Measurements from ENCODE around the gene CNTN6. TPM values are rescaled to one million over a fixed set of nuclear protein-coding genes. Genes with fewer than 3 reads are reported as not detected.

The CNTN6 gene
- polyA plus RNA-seq (2013, experiment 1 of 2; ENCODE audit: insufficient read length) = 4.4 TPM
- 4.5 TPM for polyA plus RNA-seq (2013, experiment 2 of 2; ENCODE audit: insufficient read length)

GRCh38 chr3:1092771-1093170 lies at the start of gene CNTN6:
CNTN6 (plus strand) TSS chr3:1093024; CDS start chr3:1148009, 54,985 bp downstream.
- peak; percentile 69 for DNase-seq

GRCh38 chr3:1048558-1048957 lies 44.3 kb upstream of the CNTN6 start:
- no peak for DNase-seq

DNA sequence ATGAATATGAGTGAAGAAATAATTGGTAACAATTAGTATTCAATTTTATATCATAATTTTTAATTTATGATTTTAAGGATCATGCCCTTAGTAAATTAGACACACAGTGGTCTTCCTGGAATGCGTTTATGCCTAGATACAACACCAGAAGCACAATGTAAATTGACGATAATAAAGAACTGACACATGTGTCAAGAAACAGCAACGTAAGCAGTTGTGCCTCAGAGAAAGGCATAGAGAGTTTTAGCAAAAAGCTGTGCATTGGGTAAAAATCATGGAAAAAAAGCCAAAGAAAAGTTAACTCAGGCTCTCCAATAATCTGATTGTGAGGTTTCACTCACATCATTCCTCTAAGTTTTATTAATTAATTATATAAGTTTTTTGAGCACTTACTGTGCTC lies 37.0 kb upstream of the CNTN6 start:
- no peak for DNase-seq

DNA sequence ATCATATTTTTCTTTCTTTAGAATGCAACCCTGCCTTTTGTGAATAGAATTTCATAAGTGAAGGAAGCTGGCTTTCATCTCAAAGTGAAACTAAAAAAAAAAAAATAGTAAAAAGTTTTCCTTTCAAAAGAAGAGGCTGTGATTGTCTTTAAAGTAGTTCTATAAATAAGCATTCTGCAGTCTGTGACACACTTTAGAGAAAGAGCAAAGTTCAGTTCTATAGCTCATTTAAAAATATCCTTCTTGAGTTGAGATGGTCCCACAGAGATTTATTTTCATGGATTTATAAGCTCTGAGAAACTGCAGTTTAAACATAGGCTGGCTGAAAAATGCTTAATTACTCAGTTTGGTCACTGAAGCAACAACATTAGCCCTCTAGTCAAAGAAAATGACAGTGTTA lies 36.1 kb upstream of the CNTN6 start:
- no peak for DNase-seq

GRCh38 chr3:1057436-1057835 lies 35.4 kb upstream of the CNTN6 start:
- no peak for DNase-seq

- DNase-seq = no peak
Observed at GRCh38 chr3:1068985-1069384, 23.8 kb upstream of the CNTN6 start.

DNA sequence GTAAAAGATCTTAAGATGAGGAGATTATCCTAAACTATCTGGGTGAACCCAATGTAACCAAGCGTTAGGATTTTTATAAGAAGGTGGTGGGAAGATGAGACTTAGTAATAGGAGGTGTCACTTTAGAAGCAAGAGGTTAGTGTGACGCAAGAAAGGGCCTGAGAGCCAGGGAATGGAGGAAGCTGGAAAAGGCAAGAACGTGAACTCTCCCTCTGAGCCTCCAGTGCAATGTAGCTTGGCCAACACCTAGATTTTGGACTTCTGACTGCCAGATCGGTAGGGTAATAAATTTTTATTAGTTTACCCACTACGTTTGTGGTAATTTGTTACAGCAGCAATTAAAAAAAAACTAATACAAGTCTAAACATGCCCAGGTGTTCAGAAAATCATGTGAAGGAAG lies 20.8 kb upstream of the CNTN6 start:
- DNase-seq = no peak

DNA sequence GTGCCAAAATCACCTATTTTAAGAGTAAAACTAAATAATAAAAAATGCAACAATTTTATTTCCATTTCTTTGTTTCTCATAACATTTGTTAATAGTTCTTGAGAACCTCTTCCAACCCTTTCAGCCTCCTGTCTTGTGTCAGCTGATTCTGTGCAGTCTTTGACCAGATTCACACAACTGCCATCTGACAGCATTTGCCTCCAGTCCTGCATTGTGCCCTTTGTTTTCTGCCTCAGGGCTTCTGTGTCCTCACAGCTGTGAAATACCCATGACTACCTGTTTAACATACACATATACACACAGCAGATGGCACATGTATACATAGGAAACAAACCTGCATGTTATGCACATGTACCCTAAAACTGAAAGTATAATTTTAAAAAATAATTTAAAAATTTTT lies 13.2 kb upstream of the CNTN6 start:
- DNase-seq = no peak

DNA sequence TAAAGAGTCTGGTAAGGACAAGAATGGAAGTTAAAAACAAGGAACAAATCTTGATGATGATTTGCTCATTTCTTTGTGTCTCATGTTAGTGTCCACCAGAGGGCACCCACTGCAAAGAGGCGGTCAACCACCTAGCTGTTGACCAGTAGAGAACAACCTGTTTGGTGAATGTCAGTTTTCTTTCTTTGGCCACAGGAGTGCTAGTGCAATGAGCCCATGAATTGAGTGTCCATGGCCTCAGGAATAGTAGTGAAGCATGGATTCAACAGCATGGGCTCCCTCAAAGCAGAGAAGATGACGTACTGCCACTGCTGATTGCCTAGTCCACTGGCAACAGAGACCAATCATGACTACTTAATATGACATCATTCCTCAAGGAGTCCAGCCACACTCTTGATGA lies 10.7 kb upstream of the CNTN6 start:
- DNase-seq = peak; percentile 64

- DNase-seq = peak; percentile 99
Observed at GRCh38 chr3:1087066-1087560, 5.7 kb upstream of the CNTN6 start.

DNA sequence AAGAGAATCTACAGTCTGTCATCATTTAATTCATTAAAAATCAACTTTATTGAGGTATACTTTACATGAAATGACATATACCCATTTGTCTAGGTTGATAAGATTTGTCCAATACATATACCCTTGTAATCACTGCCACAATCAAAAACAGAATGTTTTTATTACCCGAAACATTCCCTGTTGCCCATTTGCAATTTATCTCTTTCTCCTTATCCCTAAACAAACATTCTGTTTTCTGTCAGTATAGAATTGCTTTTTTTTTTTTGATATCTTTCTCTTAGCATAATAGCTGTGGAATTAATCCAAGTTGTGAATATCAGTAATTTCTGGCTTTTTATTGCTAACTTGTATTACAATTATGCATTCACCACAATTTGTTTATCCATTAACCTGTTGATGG lies 4.3 kb upstream of the CNTN6 start:
- DNase-seq = no peak

GRCh38 chr3:1091286-1091685 lies 1.5 kb upstream of the CNTN6 start:
- DNase-seq = peak; percentile 20

- no peak for DNase-seq
Observed at GRCh38 chr3:1092061-1092460, 763 bp upstream of the CNTN6 start.

GRCh38 chr3:1093217-1093616 lies 393 bp downstream of the CNTN6 start:
- DNase-seq = no peak

GRCh38 chr3:1103525-1103924 lies 10.7 kb downstream of the CNTN6 start:
- DNase-seq = peak; percentile 14

DNA sequence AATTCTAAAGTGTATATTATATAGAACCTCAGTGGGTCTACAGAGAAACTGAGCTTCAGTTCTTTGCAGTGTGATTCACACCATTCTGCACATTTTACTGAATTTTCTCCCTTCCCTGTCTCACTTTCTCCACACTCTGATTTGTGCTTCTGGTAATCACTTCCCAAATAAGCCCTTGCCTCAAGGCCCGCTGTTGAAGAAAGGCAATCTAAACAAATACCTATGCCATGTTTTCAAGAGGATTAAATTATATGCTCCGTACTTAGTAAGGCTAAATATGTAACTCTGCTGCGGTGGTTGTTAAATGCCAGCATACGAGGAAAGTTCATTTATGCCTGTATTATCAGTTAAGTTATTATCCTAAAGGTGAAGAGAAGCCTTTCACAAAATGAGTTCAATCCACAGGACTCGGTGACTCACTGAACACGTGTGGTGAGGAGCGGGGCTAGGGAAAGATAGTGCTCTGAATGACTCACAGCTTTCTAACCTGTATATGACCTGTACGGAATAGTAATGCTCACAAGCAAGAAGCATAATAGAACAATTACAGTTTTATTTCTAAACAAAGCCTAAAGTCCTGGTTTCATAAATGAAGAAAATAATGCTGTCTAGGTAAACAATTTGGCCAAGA lies 25.1 kb downstream of the CNTN6 start:
- DNase-seq = peak; percentile 35

DNA sequence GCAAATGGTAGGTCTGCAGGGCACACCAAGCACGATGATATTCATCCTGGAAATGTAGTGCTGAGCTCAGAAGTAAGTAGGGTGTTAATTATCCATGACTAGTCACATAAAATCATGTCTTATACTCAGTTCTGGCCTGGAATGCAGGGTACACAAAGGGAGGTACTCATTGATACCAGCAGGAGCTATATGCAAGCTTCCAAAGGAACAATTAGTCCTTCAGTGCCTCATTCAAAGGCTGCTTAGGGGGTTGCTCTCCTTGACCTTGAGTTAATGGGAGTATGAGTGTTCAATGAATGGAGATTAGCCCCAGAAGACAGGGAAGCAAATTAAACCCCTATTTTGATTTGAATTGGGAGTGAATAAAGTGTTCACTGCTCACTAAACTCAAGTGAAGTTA lies 38.3 kb downstream of the CNTN6 start:
- no peak for DNase-seq

GRCh38 chr3:1135194-1135593 lies 42.4 kb downstream of the CNTN6 start:
- no peak for DNase-seq

- DNase-seq = no peak
Observed at GRCh38 chr3:1138036-1138435, 45.2 kb downstream of the CNTN6 start.

DNA sequence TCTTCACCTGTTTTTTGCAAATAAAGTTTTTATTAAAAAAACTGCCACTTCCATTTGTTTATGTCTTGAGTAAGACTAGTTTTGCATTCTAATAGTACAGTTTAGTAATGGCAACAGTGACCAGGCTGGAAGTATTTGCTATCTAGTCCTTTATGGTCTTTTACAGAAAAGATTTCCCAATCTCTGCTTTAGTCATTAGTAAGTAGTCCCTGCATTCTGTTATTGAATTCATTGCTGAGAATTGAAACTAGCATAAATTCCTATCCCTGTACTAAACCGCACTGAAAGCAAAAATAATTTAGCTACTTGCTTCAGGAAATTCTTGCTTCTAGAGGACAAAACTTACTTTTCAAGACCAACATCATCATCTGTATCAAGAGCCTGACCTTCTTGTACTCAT lies 46.2 kb downstream of the CNTN6 start:
- peak; percentile 21 for DNase-seq

GRCh38 chr3:1147326-1147725 lies 54.5 kb downstream of the CNTN6 start:
- no peak for DNase-seq

DNA sequence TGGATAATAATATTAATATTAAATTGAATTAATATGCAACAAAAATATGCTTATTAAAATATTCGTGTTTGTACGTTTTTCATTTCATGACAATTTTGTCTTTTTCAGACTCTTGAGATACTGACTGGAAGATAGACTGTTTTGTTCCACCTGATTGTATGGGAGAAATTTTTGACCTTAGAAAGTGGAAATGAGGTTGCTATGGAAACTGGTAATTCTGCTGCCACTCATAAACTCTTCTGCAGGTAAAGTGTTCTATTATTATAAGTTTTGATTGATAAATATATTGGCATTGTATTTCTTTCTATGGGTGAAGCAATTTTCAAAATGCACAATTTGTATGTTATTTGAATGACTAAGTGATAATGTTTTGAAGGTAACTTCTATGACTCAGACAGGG lies 55.0 kb downstream of the CNTN6 start:
- DNase-seq = no peak

GRCh38 chr3:1164101-1164500 lies 71.3 kb downstream of the CNTN6 start:
- DNase-seq = no peak

- DNase-seq = no peak
Observed at GRCh38 chr3:1171320-1171719, 78.5 kb downstream of the CNTN6 start.

- DNase-seq = peak; percentile 20
Observed at GRCh38 chr3:1172644-1173043, 79.8 kb downstream of the CNTN6 start.

Data from fibroblast of skin of abdomen (primary cell).